Measurements from ENCODE around the gene APP.

GRCh38 chr21:26106562-26106961 is 64.0 kb downstream of the APP start:
- TF ChIP-seq POLR2A (IDR thresholded peaks at IDR 0.05), result no peak
- TF ChIP-seq, protein P1, sequence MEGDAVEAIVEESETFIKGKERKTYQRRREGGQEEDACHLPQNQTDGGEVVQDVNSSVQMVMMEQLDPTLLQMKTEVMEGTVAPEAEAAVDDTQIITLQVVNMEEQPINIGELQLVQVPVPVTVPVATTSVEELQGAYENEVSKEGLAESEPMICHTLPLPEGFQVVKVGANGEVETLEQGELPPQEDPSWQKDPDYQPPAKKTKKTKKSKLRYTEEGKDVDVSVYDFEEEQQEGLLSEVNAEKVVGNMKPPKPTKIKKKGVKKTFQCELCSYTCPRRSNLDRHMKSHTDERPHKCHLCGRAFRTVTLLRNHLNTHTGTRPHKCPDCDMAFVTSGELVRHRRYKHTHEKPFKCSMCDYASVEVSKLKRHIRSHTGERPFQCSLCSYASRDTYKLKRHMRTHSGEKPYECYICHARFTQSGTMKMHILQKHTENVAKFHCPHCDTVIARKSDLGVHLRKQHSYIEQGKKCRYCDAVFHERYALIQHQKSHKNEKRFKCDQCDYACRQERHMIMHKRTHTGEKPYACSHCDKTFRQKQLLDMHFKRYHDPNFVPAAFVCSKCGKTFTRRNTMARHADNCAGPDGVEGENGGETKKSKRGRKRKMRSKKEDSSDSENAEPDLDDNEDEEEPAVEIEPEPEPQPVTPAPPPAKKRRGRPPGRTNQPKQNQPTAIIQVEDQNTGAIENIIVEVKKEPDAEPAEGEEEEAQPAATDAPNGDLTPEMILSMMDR (IDR thresholded peaks at IDR 0.05), result no peak
